GM23248 (cell line): ENCODE measurements around the gene EFCC1.

Experiments used
- EZH2 ChIP-seq: fragments of 200-600 bp; sonication (generic); IDR thresholded peaks from 2 replicates; pipeline ENCODE4 v1.6.1; 2018; ENCODE audit warnings: antibody characterized with exemption, mild to moderate bottlenecking; ENCODE audit not compliant: insufficient read depth, poor library complexity, severe bottlenecking
- EZH2phosphoT487 ChIP-seq: fragments of 200-600 bp; sonication (generic); IDR thresholded peaks from 2 replicates; pipeline ENCODE4 v1.6.1; 2018; ENCODE audit warnings: antibody characterized with exemption, moderate library complexity, mild to moderate bottlenecking, low read depth; ENCODE audit not compliant: insufficient read depth

- no peak for TF ChIP-seq EZH2
- no peak for TF ChIP-seq EZH2phosphoT487
Measured at GRCh38 chr3:129037093-129037419, 36.0 kb downstream of the EFCC1 start.
